Measurements from ENCODE around the gene KIF20A.

KIF20A gene

DNA sequence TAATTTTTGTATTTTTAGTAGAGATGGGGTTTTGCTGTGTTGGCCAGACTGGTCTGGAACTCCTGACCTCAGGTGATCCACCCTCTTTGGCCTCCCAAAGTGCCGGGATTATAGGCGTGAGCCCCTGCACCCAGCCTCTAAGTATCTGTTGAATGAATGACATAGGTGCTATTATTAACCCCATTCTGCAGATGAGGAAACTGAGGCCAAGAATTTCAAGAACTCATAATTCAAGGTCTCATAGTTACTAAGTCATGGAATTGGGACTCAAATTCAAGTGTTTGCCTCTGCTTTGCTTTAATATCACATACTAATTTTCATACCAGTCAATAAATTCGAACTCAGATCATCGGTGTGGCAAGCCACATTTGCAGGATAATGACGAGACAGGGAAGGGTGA is 1.9 kb downstream of the KIF20A start:
- in situ Hi-C loops (cut with MboI; ENCODE audit: low sequenced_read_pairs) = loop anchor here (25.0 kb wide), 1 partner anchor 231 kb away; no protein-coding TSS in a partner anchor

DNA sequence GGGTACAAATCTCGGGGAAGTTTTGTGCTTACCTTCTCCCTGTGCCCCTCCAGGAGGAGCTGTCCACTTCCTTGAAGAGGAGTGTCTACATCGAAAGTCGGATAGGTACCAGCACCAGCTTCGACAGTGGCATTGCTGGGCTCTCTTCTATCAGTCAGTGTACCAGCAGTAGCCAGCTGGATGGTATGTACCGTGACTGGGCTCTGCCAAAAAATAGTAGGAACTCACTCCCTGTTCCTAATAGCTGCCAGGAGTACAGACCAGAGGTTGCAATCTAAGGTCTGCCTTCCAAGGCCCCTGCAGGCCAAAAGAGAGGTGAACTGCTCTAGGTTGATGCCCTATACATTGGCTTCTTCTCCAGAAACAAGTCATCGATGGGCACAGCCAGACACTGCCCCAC is 3.9 kb downstream of the KIF20A start:
- in situ Hi-C loops (cut with MboI; ENCODE audit: low sequenced_read_pairs) = loop anchor here (25.0 kb wide), 1 partner anchor 229 kb away; no protein-coding TSS in a partner anchor

DNA sequence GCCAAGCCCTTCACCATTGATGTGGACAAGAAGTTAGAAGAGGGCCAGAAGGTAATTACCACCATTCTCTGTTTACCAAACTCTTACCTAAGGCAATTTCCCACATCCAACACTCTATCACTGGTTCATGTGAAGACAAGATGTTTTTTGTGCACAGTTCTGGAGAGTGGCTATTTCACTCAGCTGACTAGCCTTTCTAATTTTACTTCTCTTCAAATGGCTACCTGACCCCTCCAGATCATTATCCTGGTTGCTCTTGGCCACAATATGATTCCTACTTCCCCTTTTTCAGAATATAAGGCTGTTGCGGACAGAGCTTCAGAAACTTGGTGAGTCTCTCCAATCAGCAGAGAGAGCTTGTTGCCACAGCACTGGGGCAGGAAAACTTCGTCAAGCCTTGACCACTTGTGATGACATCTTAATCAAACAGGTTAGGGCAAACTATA is 7.1 kb downstream of the KIF20A start:
- in situ Hi-C loops (cut with MboI; ENCODE audit: low sequenced_read_pairs) = loop anchor here (25.0 kb wide), 1 partner anchor 226 kb away; no protein-coding TSS in a partner anchor

DNA sequence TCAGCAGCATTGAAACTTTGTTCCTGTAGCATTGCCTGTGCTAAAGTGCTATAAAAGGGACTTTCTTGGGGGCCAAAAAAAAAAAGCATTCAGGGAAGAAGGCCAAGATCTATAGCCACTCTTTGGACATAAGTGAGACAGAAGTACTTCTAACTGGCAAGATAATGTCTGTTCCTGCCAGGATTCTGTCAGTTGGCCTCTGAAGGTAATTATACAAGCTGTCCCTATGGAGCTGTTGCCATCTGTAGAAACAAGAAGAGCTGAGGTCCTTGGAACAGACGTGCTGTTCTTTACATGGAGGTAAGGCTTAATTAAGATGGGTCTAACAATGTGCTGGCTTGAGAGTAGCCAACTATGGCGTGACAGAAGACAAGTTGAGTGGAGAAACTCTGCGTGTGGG is 9.7 kb downstream of the KIF20A start:
- in situ Hi-C loops (cut with MboI; ENCODE audit: low sequenced_read_pairs) = loop anchor here (25.0 kb wide), 1 partner anchor 224 kb away; no protein-coding TSS in a partner anchor

DNA sequence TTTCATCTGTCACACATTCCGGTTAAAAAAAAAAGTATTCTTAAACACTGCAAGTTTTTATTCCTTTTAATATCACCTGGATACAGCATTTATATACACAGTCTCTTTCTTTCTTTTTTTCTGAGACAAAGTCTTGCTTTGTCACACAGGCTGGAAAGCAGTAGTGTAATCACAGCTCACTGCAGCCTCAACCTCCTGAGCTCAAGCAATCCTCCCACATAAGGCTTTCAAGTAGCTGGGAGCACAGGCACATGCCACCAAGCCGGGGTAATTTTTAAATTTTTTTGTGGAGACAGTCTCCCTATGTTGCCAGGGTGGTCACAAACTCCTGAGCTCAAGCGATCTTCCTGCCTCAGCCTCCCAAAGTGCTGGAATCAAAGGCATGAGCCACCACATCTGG is 13.9 kb downstream of the KIF20A start:
- in situ Hi-C loops (cut with MboI; ENCODE audit: low sequenced_read_pairs) = loop anchor here (25.0 kb wide), 1 partner anchor 219 kb away; no protein-coding TSS in a partner anchor

DNA sequence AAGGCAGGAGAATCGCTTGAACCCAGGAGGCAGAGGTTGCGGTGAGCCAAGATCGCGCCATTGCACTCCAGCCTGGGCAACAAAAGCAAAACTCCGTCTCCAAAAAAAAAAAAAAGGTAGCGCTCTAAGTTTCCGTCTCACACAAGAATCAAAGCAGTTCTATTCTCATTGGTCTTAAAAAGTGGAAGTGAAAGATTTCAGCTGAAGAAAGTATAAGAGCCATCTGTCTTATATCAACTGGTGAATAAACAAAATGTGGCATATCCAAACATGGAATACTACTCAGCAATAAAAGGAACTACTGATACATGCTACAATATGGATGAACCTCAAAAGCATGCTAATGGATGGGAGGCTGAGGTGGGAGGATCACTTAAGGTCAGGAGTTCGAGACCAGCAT is 14.9 kb downstream of the KIF20A start:
- in situ Hi-C loops (cut with MboI; ENCODE audit: low sequenced_read_pairs) = loop anchor here (25.0 kb wide), 1 partner anchor 218 kb away; no protein-coding TSS in a partner anchor

DNA sequence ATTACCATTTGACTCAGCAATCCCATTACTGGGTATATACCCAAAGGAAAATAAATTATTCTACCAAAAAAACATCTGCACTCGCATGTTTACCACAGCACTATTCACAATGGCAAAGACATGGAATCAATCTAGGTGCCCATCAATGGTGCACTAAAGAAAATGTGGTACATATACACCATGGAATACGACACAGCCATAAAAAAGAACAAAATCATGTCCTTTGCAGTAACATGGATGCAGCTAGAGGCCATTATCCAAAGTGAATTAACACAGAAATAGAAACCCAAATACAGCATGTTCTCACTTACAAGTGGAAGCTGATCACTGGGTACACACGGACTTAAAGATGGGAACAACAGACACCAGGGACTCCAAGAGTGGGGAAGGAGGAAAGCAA is 32.1 kb downstream of the KIF20A start:
- in situ Hi-C loops (cut with MboI; ENCODE audit: low sequenced_read_pairs) = no loop called here

DNA sequence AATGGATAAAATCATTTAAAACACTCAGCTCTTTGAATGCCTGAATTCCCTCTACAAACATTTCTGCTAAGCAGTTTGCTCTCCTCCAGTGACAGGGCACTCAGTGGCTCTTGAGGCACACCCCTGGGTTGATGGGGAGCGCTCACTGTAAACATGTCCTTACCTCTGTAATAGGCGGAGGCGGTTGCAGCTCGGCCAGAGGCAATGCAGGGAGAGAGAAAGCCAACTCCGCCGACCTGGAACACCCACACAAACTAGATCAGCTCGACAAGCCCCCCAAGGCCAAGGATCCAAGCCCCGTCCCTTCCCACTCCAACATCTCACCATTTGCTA is 33.9 kb downstream of the KIF20A start:
- in situ Hi-C loops (cut with MboI; ENCODE audit: low sequenced_read_pairs) = no loop called here

DNA sequence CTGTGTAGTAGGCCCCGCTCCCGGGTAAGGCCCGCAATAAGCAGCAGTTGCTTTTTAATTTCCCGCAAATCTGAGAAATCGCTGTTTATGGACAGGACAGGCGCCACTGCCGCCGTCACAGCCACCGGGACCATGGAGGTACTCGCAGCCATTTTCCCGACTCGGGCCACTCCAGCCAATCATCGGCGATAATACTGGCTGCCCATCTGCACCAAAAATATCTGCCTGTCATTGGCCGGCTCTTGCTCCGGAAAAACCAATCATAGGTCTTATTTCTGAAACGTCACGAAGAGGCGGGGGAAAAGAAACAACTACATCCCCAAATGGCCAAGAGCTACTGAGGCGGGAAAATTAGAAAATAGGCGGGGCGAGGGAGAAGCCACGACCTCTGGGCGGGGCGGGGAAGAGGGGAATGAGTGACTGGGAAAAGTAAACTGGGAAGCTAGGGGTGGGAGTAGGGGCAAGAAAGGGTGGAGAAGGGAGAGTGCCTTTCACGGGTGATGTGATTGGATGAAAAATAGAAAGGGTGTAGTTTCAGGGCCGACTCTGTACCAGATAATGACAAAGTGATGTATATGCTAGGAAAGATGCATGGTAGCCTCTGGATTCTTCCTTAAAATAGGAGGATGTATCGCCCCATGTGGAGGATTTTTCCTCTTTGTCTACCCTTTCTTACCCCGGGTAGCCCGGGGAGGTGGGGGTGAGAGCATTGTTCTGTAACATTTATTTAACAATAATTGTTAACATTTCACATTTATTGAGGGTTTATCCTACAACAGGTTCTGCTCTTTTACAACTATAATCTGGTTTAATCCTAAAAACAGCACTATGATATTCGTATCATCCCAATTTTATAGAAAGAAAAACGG is 34.5 kb downstream of the KIF20A start, which contains the start of gene CDC23:
Gene CDC23 (minus strand): TSS at position 163 of the 869 bp plus-strand sequence. CDS start 11 bp downstream, at position 152.
- in situ Hi-C loops (cut with MboI; ENCODE audit: low sequenced_read_pairs) = no loop called here

DNA sequence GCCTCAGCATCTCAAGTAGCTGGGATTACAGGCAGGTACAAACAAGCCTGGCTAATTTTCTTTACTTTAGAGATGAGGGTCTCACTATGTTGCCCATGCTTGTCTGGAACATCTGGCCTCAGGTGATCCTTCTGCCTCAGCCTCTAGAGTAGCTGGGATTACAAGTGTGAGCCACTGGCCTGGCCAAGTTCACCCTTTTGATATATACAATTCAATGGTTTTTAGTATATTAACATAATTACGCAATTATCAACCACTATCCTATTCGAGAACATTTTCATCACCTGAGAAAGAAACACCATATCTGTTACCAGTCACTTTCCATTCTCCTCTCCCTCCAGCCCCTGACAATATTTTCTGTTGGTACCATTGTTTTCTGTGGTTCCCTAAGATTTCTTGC is 37.9 kb downstream of the KIF20A start:
- in situ Hi-C loops (cut with MboI; ENCODE audit: low sequenced_read_pairs) = no loop called here

DNA sequence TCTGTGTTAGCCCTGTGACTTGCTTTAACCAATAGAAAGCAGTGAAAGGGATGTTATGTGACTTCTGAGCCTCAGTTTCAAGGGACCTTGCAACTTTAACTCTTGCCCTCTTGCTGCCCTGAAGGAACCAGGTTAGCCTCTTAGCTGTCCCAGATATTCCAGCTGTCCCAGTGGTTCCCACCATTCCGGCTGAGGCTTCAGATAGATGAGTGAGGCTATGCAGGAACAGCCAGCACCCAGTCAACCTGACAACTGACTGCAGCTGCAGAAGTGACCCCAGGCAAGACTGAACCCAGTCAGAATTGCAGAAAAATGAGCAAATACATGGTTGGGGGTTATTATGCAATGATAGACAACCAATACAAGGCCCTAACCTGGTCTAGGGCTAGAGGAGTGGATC is 44.6 kb downstream of the KIF20A start:
- in situ Hi-C loops (cut with MboI; ENCODE audit: low sequenced_read_pairs) = no loop called here

DNA sequence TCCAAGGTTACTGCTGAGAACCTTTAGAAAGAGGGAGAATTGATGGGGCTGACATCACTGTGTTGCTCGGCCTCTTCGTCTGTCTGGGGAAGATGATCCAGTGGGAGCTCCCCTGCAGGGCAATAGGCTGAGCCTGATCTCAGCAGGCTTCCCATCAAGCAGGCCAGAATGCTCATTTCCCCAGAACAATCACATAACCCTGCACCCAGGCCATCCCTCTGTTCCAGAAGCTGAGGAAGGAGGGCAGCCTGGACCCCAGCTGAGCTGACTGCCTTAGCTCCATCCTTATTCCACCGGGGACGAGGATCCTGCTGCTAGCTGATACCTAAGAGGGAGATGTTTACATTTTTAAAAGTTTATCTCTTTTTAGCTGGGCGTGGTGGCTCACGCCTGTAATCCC is 45.8 kb downstream of the KIF20A start:
- in situ Hi-C loops (cut with MboI; ENCODE audit: low sequenced_read_pairs) = no loop called here

DNA sequence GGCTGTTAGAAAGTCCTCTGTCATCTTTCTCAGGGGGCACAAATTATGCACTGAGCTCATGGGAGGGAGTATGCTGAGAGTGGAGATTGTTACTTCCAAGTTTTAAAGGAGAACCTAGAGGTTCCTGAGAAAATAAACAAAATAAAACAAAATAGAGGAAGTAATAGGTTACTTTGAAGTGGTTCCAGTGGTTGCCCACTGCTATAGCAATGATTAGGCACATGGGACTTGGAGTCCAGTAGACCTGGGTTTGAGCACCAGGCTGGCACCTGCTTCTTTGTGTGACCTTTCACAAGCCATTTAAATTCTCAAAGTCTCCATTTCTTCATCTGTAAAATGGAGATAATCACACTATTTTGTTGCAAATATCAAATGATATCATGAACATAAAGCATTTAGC is 48.0 kb downstream of the KIF20A start:
- in situ Hi-C loops (cut with MboI; ENCODE audit: low sequenced_read_pairs) = no loop called here

DNA sequence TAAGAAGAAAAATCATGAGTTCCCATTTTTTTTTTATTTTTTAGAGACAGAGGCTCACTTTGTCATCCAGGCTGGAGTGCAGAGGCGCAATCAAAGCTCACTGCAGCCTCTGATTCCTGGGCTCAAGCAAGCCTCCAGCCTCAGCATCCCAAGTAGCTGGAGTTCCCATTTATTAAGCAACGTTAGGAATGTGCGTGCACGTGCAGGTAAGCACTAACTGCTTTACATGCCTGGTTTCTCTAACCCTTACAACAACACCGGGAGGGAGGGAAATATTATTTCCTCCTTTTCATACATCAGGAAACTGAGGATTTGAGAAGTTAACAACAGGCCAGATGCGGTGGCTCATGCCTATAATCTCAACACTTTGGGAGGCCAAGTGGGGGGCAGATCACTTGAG is 50.5 kb downstream of the KIF20A start:
- in situ Hi-C loops (cut with MboI; ENCODE audit: low sequenced_read_pairs) = no loop called here

DNA sequence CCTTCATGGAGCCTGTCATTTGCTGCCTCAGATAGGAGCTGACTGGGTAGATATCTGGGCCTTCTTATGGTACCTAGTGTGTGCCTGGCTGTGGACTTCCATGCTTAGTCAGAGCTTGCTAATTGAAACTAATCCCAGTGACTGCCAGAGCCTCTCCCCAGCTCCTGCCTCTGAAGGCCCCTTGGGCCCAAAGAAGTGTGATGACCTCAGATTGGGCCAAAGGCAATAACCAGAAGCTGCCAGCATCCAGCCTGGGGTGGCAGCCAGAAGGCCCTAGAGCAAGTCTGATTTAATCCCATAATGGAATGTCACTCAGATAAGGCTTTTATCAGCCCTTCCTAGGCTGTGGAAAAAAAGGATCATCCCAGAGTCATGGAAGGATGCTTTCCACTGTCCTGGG is 51.3 kb downstream of the KIF20A start:
- in situ Hi-C loops (cut with MboI; ENCODE audit: low sequenced_read_pairs) = no loop called here

DNA sequence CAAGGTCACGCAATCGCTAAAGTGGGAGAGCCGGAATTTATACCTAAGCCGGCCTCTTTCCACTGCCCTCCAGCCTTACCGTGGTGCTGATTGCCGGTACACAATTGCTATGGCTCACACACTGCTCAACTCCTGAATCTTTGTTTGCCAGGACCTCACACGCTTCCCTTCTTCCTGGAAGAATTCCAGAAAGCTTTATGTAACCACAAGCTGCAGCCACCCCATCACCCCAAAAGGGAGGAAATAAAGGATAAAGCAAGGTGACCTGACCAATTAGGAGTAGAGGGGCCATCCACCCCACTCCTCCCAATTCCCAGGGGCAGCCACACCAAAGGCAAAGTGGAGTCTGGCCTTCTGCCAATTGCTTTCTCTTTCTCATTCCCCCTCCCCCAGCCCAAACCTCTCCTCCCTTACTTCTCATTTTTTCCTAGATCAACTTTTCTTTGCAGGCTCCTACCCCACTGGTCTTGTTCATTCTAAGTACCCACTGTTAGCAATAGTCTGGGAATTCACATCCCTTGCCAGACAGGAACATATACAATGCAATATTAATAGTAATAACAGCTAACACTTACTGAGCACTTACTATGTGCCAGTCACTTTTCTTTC is 52.2 kb downstream of the KIF20A start:
- in situ Hi-C loops (cut with MboI; ENCODE audit: low sequenced_read_pairs) = no loop called here

DNA sequence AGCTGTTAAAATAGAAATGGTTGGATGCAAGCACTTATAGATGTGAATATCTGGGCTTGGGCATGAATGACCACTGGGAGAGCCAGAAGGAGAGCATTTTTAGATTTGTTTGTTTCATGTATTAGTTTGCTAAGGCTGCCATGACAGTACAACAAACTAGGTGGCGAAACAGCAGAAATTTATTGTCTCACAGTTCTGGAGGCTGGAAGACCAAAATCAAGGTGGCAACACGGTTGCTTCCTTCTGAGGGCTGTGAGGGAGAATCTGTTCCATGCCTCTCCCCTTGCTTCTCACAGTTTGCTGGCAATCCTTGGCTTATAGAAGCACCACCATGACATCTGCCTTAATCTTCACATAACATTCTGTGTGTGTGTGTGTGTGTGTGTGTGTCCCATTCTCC is 54.4 kb downstream of the KIF20A start:
- in situ Hi-C loops (cut with MboI; ENCODE audit: low sequenced_read_pairs) = no loop called here

DNA sequence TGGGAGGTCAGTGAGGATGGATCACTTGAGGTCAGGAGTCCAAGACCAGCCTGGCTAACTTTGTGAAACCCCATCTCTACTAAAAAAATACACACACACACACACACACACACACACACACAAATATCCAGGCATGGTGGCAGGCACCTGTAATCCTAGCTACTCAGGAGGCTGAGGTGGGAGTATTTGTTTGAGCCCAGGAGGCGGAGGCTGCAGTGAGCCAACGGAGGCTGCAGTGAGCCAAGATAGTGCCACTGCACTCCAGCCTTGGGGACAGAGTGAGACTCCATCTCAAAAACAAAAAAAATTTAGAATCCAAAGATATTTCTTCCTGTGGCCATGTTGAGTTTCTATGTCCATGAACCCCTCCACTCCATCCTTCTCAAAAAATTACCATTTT is 55.7 kb downstream of the KIF20A start:
- in situ Hi-C loops (cut with MboI; ENCODE audit: low sequenced_read_pairs) = no loop called here

Measured in HL-60/S4 treated with phorbol 12-myristate 13-acetate at 8.2 ng/mL for 4 days and 3 days (cell line).